Adipocyte (in vitro differentiated cells): ENCODE data around the gene UBXN10.
"Not testable (repeated sequence)": the region's sequence is repeated elsewhere in the genome, so short reads cannot be mapped to it uniquely, and the experiment has no call there.

ENCODE experiments used
- DNase-seq: peaks from one replicate; pipeline ENCODE4 v3.0.0-alpha.2; 2015; ENCODE audit warnings: low read depth
- H3K27me3 ChIP-seq: replicated peaks from 2 replicates; pipeline ENCODE4 v1.7.0; 2013; ENCODE audit warnings: mild to moderate bottlenecking, low read length, moderate library complexity; ENCODE audit not compliant: control insufficient read depth, insufficient read depth
- H3K36me3 ChIP-seq: 2 replicates; pipeline ENCODE4 v1.7.0; 2013; ENCODE audit warnings: low read length, mild to moderate bottlenecking, moderate library complexity; ENCODE audit not compliant: control insufficient read depth, insufficient read depth, severe bottlenecking
- H3K4me1 ChIP-seq: 2 replicates; pipeline ENCODE4 v1.7.0; 2013; ENCODE audit warnings: mild to moderate bottlenecking, low read length, moderate library complexity; ENCODE audit not compliant: control insufficient read depth, insufficient read depth
- H3K4me3 ChIP-seq: 2 replicates; pipeline ENCODE4 v1.7.0; 2013; ENCODE audit warnings: mild to moderate bottlenecking, low read length, moderate library complexity
- H3K9ac ChIP-seq: 2 replicates; pipeline ENCODE4 v1.7.0; 2013; ENCODE audit warnings: mild to moderate bottlenecking, low read length, moderate library complexity
- H3K9me3 ChIP-seq: 2 replicates; pipeline ENCODE4 v1.7.0; 2013; ENCODE audit warnings: mild to moderate bottlenecking, low read length, moderate library complexity; ENCODE audit not compliant: control insufficient read depth

UBXN10 gene

DNA sequence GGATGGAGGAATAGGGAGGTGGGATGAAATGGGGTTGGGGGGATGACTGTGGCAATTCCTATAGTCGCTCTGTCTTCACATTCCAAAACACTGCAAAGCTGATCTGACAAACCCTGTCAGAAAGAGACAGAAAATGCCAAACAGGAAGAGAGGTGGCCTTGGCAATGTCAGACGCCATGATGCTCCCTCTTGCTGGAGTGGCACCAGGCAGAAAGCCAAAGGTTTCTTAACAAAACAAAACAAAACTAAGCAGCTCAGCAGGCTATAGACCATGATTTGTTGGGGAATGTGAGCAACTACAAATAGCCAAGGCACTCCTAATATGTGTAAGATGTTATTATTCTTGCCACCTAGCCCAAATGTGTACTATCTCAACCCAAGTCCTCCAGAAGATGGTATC is 43.3 kb downstream of the UBXN10 start:
- DNase-seq = no peak
- Histone ChIP-seq H3K36me3 (no peaks in the 10 kb centered on the region), H3K9ac (no peak overlapping the region), H3K27me3 (peaks cover 53% of the 10 kb centered on the region), H3K4me1 (peaks cover 4% of the 10 kb centered on the region), H3K9me3 (no peaks in the 10 kb centered on the region), H3K4me3 (no peak overlapping the region)

DNA sequence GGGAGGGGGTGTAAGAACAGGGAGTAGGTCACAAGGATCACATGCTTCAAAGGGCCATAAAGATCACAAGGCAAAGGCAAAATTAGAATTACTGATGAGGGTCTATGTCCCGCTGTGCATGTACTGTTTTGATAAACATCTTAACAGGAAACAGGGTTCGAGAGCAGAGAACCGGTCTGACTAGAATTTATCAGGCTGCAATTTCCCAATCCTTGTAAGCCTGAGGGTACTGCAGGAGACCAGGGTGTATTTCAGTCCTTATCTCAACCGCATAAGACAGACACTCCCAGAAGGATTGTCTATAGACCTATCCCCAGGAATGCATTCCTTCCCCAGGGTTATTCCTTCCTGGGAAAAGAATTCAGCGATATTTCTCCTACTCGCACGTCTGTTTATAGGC is 46.7 kb downstream of the UBXN10 start:
- not testable (repeated sequence) for H3K36me3 ChIP-seq, H3K9me3 ChIP-seq, H3K4me3 ChIP-seq, H3K9ac ChIP-seq, DNase-seq, H3K4me1 ChIP-seq
- H3K27me3 ChIP-seq = peaks cover 56% of the 10 kb centered on the region

DNA sequence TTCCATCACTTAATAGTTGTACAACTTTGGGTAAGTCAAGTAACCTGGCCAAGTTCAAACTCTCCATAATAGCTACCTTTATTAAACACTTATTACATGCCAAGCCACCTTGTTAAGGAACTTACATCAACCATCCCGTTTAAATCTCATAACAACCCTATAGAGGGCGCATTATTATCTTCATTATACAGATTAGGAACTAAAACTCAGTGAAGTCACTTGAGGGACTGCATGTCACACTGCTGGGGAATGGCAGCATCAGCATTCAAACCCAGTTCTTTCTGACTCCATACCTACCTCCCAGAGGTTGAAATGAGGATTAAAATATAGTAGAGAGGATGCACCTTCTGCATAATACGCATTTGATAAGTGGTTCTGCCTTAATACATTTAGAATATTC is 47.5 kb downstream of the UBXN10 start:
- H3K4me3 ChIP-seq = no peak overlapping the region
- no peaks in the 10 kb centered on the region for H3K9me3 ChIP-seq
- peaks cover 4% of the 10 kb centered on the region for H3K4me1 ChIP-seq
- no peak overlapping the region for H3K9ac ChIP-seq
- H3K27me3 ChIP-seq = peaks cover 48% of the 10 kb centered on the region
- no peaks in the 10 kb centered on the region for H3K36me3 ChIP-seq
- peak; percentile 65 for DNase-seq

DNA sequence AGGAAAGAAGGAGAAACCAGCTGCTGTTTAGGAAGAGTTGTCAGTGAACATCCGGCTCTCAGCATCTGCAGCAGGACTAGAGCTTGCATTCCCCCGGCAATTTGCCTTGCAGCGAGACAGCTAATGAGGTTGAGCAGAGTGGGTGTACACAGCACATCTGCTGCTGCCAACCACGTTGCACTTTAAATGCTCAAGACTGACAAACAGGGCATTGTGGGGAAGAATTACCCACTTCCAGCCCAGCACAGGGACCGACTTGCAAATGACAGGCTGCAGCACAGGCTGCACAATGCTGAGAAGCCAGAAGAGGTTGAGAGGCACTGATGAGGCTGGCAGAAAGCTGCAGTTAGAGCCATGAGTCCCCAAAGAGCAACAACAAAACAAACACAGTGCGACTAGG is 48.0 kb downstream of the UBXN10 start:
- Histone ChIP-seq H3K4me3 (no peak overlapping the region), H3K9me3 (no peaks in the 10 kb centered on the region), H3K27me3 (peaks cover 43% of the 10 kb centered on the region), H3K4me1 (peaks cover 4% of the 10 kb centered on the region), H3K36me3 (no peaks in the 10 kb centered on the region), H3K9ac (no peak overlapping the region)
- no peak for DNase-seq

DNA sequence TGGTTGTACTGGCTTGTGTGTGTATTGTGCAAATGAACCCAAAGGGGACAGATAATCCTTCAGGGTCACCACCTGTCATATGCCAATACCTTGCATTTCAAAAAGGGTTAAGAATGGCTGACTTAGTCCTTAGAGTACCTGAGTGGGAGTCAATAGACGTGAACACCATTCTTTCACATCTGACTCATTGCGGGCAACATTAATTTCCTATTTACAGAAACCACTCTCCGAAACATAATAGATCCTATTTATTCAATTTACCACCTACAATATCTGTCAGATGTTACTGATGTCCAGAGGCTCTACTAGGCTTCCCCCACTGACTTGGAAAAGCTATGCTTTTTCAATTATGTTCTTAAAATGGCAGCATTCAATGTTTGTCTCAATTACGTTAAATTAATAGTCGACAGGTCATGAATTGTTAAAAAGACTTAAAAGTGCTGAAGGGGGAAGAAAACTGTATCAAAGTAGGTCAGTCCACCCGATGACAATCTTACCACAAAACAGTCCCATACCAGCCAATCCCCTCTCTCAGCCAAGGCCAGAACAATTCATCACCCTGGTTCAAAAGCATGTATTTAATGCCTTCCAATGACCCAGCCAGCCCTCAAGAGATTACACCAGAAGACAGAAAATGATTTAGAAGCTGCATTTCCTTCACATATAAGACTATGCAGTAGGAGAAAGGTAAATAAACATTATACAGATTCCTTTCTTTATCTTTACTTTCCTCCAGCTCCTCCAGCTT is 49.1 kb downstream of the UBXN10 start:
- Histone ChIP-seq H3K9me3 (no peaks in the 10 kb centered on the region), H3K9ac (no peak overlapping the region), H3K27me3 (peaks cover 41% of the 10 kb centered on the region), H3K4me1 (peaks cover 4% of the 10 kb centered on the region), H3K4me3 (no peak overlapping the region), H3K36me3 (no peaks in the 10 kb centered on the region)
- DNase-seq = no peak

DNA sequence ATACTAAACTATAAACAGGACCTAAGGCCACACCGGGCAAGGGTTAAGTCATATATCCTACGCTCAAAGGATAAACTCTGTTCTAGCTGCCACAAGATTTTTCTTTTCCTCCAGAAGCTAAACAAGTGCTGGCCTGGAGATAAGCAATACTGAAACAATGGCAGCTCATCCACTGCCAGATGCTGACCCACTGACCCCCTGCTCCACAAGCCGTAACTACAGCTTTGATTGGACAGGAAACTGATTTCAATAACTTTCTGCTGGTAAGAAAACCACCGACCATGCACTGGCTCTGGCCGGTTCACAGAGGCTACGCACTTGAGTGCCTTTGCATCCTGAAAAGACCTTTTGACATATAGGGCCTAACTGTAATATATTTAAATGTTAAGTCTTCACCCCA is 51.8 kb downstream of the UBXN10 start:
- Histone ChIP-seq H3K9ac (no peak overlapping the region), H3K4me3 (no peak overlapping the region), H3K27me3 (peaks cover 68% of the 10 kb centered on the region), H3K36me3 (no peaks in the 10 kb centered on the region), H3K4me1 (peaks cover 4% of the 10 kb centered on the region), H3K9me3 (no peaks in the 10 kb centered on the region)
- DNase-seq = no peak

DNA sequence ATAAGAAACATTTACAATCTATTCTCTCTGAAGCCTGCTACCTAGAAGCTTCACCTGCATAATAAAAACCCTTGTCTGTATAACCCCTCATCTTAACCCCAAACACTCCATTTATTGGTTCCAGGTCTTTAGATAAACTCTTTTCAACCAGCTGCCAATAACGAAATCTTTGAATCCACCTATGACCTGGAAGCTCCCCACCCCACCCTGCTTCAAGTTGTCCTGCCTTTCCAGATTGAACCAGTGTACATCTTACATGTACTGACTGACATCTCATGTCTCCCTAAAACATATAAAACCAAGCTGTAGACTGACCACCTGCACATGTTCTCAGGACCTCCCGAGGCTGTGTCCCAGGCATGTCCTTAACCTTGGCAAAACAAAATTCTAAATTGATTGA is 54.1 kb downstream of the UBXN10 start:
- no peaks in the 10 kb centered on the region for H3K36me3 ChIP-seq
- no peaks in the 10 kb centered on the region for H3K9me3 ChIP-seq

DNA sequence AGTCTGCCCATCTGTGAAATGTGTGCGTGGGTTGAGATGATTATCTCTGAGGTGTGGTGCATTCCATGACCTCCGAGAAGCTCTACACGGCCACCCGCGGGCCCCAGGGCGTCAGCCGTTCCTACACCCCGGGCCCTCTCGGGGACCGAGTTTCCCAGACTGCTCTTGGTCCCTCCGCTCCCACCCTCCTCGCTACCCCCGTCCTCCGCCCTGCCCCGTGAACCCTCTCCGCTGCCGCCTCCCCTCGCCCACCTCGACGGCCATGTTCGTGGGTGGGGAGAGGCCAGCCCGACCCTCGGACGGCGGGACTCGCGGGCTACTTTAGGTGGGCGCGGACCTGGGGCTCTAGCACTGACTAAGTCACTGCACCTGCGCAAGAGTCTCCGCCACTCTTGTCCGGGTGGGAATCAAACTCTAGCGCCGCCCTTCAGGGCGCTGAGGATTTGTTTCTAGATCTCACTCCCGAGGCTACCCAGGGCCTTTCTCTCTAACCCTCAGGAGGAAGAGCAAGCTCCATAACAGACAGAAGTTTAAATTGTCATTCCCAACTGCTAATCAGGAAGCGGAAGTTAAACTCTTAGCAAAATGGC is 57.1 kb downstream of the UBXN10 start:
- no peaks in the 10 kb centered on the region for H3K4me1 ChIP-seq
- DNase-seq = no peak
- H3K27me3 ChIP-seq = peaks cover 39% of the 10 kb centered on the region
- H3K9ac ChIP-seq = no peak overlapping the region
- no peak overlapping the region for H3K4me3 ChIP-seq
- H3K36me3 ChIP-seq = no peaks in the 10 kb centered on the region
- no peaks in the 10 kb centered on the region for H3K9me3 ChIP-seq

More for the DNA sequence above, 54.1 kb downstream of the UBXN10 start:
- DNase-seq = no peak
- no peak overlapping the region for H3K9ac ChIP-seq
- no peak overlapping the region for H3K4me3 ChIP-seq
- H3K4me1 ChIP-seq = no peaks in the 10 kb centered on the region
- peaks cover 60% of the 10 kb centered on the region for H3K27me3 ChIP-seq
